GM21381 (cell line): ENCODE measurements around the gene NCOA5.

Source experiments
- ATAC-seq: cut with Tn5 transposase; IDR thresholded peaks from one replicate; pipeline ENCODE4 v1.9.1; 2021; ENCODE audit warnings: mild to moderate bottlenecking, moderate library complexity; ENCODE audit not compliant: unreplicated experiment

NCOA5 gene

DNA sequence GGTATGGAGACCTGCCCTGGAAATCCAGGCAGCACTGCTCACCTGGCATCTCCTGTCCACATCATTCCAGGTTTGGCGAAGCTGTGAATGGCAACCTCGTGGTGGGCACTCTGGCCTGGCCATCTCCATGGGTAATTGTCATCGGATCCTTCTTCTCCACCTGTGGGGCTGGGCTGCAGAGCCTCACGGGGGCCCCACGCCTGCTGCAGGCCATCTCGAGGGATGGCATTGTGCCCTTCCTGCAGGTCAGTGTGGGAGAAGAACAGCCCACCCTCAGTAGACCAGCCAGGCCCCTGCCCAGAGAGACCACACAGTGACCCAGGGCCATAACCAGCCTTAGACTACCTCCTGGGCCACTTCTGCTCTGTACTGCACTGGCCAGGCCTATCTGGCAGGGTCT, 44.9 kb downstream of the NCOA5 start:
- ATAC-seq: no peak

- no peak for ATAC-seq
Measured at GRCh38 chr20:46043556-46043955, 46.2 kb downstream of the NCOA5 start.

GRCh38 chr20:46040902-46041535, 48.7 kb downstream of the NCOA5 start:
- ATAC-seq: no peak

- ATAC-seq: no peak
Measured at GRCh38 chr20:46037036-46037435, 52.7 kb downstream of the NCOA5 start.

GRCh38 chr20:46036370-46036769, 53.4 kb downstream of the NCOA5 start:
- ATAC-seq: no peak

GRCh38 chr20:46035713-46036112, 54.0 kb downstream of the NCOA5 start:
- no peak for ATAC-seq

- ATAC-seq: no peak
Measured at GRCh38 chr20:46035253-46035652, 54.5 kb downstream of the NCOA5 start.

DNA sequence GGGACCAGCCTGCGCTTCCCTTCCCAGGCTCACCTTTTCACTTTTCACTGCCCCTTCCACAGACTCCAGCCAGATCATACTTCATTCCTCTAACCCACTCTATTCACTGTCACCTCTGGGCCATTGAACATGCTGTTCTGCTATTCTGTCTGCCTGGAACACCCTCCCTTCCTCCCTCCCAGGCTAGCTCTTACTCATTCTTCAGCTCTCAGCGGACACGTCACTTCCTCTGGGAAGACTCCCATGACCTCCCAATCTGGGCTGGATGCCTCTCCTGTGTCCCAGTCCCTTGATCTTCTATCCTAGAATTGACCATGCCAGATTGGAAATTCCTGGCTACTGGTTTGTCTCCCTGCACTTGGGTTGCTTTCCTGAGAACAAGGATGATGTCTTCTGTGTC, 55.7 kb downstream of the NCOA5 start:
- ATAC-seq: no peak

DNA sequence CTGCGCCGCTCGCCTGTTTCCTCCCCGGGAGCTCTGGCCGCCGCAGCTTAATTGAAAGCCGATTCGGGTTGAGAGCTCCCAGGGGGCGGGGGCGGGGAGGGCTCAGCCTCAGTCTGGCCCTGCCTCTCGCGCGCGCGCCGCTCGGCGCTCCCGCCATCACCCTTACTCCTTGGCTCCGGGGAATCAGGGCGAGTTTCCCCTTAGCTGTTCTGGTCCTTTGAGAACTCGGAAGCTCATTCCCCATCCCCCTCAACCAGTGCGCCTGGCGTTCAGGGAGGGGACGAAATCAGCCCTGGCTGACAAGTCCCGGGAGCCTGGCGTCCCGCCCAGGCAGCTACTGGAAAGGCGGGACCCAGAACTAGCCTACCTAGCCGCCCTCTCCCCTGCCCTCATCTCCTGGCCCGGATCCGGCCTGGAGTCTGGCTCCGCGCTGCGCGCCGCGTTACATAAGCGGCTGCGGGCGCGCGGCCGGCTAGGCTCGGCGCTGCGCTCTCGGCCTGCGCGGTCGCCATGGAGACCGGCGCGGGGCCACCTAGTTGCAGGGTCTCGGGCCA, 58.0 kb downstream of the NCOA5 start:
- no peak for ATAC-seq

GRCh38 chr20:46031014-46031569, 58.7 kb downstream of the NCOA5 start:
- no peak for ATAC-seq

DNA sequence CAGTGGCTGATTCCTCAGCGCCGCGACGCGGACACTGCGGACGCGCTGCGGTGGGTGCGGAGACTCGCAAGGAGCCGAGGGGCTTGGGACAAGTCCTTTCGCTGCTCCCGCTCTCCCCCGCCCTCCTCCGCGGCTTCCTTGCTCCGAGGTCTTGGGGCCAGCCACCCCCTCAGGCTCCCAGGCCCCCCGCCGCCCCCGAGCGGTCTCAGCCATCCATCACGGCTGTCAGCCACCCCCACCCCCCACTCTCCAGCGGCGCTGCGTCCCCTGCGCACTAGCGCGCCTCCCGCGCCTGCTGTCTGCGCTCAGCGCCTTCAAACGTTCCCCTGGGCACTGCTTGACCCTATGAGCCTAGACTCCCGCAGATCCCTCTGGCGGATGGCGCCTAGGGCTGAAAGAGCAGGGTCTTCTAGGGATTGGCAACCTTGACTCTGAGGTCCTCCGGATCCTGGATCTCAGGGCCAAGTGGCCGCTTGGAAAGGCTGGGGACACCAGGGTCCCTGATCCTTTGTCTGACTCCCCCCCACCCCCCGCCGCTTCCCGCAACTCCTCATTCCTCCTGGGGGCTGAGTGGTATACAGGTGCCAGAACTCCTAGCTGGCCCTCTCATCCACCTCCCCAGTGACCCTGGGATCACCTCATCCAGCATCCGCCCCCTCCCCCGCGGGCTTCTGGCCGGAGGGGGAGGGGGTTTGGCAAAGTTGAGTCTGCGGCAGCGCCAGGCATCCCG, 59.3 kb downstream of the NCOA5 start:
- ATAC-seq: no peak

GRCh38 chr20:46028772-46029371, 60.9 kb downstream of the NCOA5 start, which contains the start of gene SLC12A5:
Gene SLC12A5 (plus strand): TSS chr20:46029215. CDS start chr20:46029345, 130 bp downstream.
- ATAC-seq: no peak

DNA sequence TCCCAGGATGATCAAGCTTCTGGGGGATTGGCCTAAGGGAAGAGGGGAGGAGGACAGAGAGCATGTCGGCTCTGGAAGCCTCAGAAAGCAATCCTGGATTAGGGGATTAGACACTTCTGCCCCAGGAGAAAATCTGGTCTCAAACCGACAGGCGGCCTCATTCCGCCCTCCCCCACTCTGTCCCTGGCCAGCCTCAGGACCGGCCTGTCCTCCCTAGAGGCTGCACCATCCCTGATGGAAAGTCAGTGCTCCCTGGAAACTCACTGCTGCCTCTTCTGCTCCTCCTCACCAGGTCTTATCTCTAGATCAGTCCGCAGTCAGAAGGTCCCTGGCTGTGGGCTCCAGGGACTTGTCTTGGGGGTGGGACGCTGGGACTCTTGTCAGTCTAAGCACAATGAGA, 61.7 kb downstream of the NCOA5 start:
- no peak for ATAC-seq

DNA sequence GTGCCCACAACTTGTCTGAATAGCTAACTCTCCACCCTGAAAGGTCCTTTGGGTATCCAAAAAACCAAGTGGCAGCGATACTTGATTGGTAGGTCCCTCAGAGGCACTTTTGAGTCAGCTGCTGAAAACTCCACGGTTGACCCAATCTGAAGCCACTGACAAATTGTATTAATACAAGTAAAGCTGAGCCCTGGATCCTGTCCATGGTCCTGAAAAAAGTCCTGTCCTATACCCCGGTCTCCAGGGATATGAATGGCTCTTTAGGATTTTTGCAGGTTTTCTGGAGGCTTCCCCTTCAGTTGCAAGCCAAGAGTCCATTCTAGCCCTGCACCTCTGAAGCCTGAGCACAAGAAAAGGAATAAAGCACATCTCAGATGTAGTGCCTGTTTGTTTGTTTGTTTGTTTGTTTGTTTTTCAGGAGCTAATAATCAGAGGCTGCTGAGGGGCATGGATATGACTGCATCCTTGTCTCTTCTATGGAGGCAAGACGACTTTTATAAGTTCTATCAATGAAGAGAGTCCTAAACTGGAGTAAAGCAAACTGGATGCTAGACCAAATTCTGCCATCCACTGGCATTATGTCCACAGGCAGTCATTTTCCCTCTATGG, 62.4 kb downstream of the NCOA5 start:
- ATAC-seq: no peak

GRCh38 chr20:46025376-46025783, 64.4 kb downstream of the NCOA5 start:
- no peak for ATAC-seq

- no peak for ATAC-seq
Measured at GRCh38 chr20:46023999-46024398, 65.8 kb downstream of the NCOA5 start.

- ATAC-seq: no peak
Measured at GRCh38 chr20:46023148-46023484, 66.6 kb downstream of the NCOA5 start.

- ATAC-seq: no peak
Measured at GRCh38 chr20:46022411-46023147, 67.2 kb downstream of the NCOA5 start.

DNA sequence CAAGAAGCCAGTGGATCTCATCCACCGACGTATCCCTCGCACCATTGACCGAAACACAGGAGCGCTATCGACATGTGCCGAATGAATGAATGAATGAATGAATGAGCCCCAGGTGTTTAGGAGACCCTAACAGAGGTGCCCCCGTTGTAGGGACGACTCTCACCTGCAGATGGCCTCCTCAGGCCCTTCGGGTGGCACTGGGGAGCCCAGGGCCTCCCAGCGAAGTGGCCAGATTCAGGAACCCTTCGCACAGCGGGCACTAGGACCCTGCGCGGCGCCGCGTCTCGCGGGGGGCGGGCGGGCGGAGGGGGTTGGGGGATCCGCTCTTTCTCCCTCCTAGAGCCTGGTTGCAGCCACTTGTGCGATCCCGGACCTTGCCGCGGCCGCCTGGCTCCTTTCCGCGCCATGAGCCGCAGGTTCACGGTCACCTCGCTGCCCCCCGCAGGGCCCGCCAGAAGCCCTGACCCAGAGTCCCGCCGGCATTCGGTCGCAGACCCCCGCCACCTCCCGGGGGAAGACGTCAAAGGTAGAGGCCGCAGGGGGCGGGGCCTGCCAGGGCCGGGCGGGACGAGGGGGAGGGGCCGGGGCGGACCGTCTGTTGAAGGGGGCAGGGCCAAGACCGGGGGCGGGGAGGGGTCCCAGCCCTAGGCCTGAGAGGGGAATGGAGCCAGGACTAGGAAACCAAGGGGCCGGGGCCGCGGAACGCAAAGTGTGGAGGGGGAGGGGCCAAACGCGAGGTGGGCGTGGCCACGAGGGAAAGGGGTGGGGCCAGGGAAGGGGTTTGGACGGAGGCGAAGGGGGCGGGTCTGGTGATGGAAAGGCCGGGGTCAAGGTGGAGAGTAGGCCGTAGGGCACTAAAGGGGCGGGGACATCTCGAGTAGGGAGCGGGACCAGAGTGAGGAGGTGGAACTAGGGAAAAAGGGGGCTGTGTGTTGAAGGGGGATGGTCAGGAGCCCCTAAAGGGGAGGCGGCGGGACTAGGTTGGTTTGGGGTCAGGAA, 68.1 kb downstream of the NCOA5 start:
- ATAC-seq: no peak
